HepG2 (cell line): ENCODE data around the gene KLHDC4. TPM values are rescaled to one million over a fixed set of nuclear protein-coding genes. Genes with fewer than 3 reads are reported as not detected.

Experiments used
- ATAC-seq: fragments of 200-7000 bp; cut with Tn5 transposase; 3 replicates; pipeline ENCODE4 v1.9.1; 2020; ENCODE audit warnings: mild to moderate bottlenecking, moderate library complexity
- BruUV-seq: library from RNA; stranded (reverse); fragments of 400-500 nt; replicated peaks from 2 replicates; lab custom pipeline; 2021; lab: Mats Ljungman, UMichigan
- CTCF ChIA-PET: fragments of 300-600 bp; formaldehyde crosslinking; extraction: SDS; loops from one replicate; lab custom pipeline; 2021; ENCODE audit warnings: low total read pairs, inconsistent platforms, low intra/inter-chr PET ratio; lab: Yijun Ruan, JAX
- POLR2A ChIA-PET: fragments of 350-600 bp; sonication (Branson Sonifier 250); formaldehyde crosslinking; loops from one replicate; lab custom pipeline; 2020; ENCODE audit warnings: antibody characterized with exemption, inconsistent platforms; lab: Yijun Ruan, JAX
- DNase-seq: peaks from one replicate; pipeline ENCODE4 v3.0.0-alpha.2; 2015; ENCODE audit warnings: low spot score
- FAIRE-seq: peaks from 3 replicates; lab custom pipeline; 2011; peaks lifted over from hg19 to GRCh38; lab: Jason Lieb, UNC
- H2AFZ ChIP-seq: one replicate; pipeline ENCODE4 v1.6.1; 2011; ENCODE audit warnings: low read length, inconsistent platforms
- H3K27ac ChIP-seq: fragments of 300-600 bp; 3 replicates; pipeline ENCODE4 v1.8.0; 2011; ENCODE audit warnings: mixed run types, mild to moderate bottlenecking, mixed read lengths, low read length, inconsistent platforms; ENCODE audit not compliant: insufficient read depth; ENCODE audit errors: extremely low read length
- H3K27me3 ChIP-seq, 2 experiments: fragments of 200-600 bp in 1 of 2; 2 replicates in 1 of 2; 3 replicates in 1 of 2; pipeline versions ENCODE4 v1.6.0 to v1.8.0; 2011; ENCODE audit warnings: low read length in 2 of 2, mild to moderate bottlenecking in 2 of 2, moderate library complexity in 2 of 2, inconsistent platforms in 1 of 2; ENCODE audit not compliant: insufficient read depth in 2 of 2, control insufficient read depth in 1 of 2
- H3K36me3 ChIP-seq, 2 experiments: fragments of 200-600 bp in 1 of 2; replicated peaks in 1 of 2; 2 replicates in 1 of 2; 3 replicates in 1 of 2; pipeline versions ENCODE4 v1.5.1 to v1.8.0; 2011; ENCODE audit warnings: low read length in 2 of 2, inconsistent platforms in 1 of 2; ENCODE audit not compliant: insufficient read depth in 2 of 2, control insufficient read depth in 1 of 2
- H3K4me1 ChIP-seq: 2 replicates; pipeline ENCODE4 v1.5.1; 2012; ENCODE audit warnings: low read length, inconsistent platforms; ENCODE audit not compliant: insufficient read depth
- H3K4me2 ChIP-seq: 2 replicates; pipeline ENCODE4 v1.6.0; 2011; ENCODE audit warnings: low read depth, low read length, inconsistent platforms
- H3K4me3 ChIP-seq, 3 experiments: fragments of 200-600 bp in 1 of 3; sonication (generic), shearing (Covaris generic) in 1 of 3; replicated peaks in 1 of 3; 2 replicates each; pipeline ENCODE4 v1.5.1; 2011 to 2016; ENCODE audit warnings: low read length in 3 of 3, inconsistent platforms in 2 of 3, low read depth in 2 of 3, mild to moderate bottlenecking in 2 of 3, control low read depth in 1 of 3, mixed read lengths in 1 of 3; ENCODE audit not compliant: insufficient read depth in 1 of 3
- H3K79me2 ChIP-seq: one replicate; pipeline ENCODE4 v1.6.1; 2011; ENCODE audit warnings: low read length, inconsistent platforms; ENCODE audit not compliant: insufficient read depth
- H3K9ac ChIP-seq: 2 replicates; pipeline ENCODE4 v1.6.0; 2011; ENCODE audit warnings: mild to moderate bottlenecking, low read depth, low read length, inconsistent platforms; ENCODE audit not compliant: insufficient read depth
- H3K9me3 ChIP-seq: 2 replicates; pipeline ENCODE4 v1.5.1; 2012; ENCODE audit warnings: mild to moderate bottlenecking, low read length
- H4K20me1 ChIP-seq: 2 replicates; pipeline ENCODE4 v1.6.0; 2011; ENCODE audit warnings: inconsistent platforms, mild to moderate bottlenecking, low read length, moderate library complexity; ENCODE audit not compliant: insufficient read depth
- GPN1 ChIP-seq: sonication (generic); formaldehyde crosslinking; IDR thresholded peaks from 2 replicates; pipeline ENCODE4 v1.5.1; 2020; ENCODE audit warnings: missing genetic modification reagents, borderline replicate concordance
- KMT2A ChIP-seq: sonication (generic); formaldehyde crosslinking; IDR thresholded peaks from 2 replicates; pipeline ENCODE4 v1.4.0; 2020; ENCODE audit warnings: missing genetic modification reagents
- PHB2 ChIP-seq: fragments of 450-650 bp; IDR thresholded peaks from 2 replicates; pipeline ENCODE4 v1.6.1; 2018; ENCODE audit not compliant: partially characterized antibody
- PREB ChIP-seq: sonication (generic); formaldehyde crosslinking; IDR thresholded peaks from 2 replicates; pipeline ENCODE4 v1.4.0; 2020; ENCODE audit warnings: missing genetic modification reagents
- RERE ChIP-seq: IDR thresholded peaks from 2 replicates; pipeline ENCODE4 v1.6.1; 2016; ENCODE audit warnings: low read depth, missing genetic modification reagents, missing compliant biosample characterization
- SP5 ChIP-seq: IDR thresholded peaks from 2 replicates; pipeline ENCODE4 v1.6.1; 2016; ENCODE audit warnings: low read depth, borderline replicate concordance
- TAF1 ChIP-seq: sonication (generic); formaldehyde crosslinking; IDR thresholded peaks from 2 replicates; pipeline ENCODE4 v1.4.0; 2020; ENCODE audit warnings: missing genetic modification reagents
- TMF1 ChIP-seq: sonication (generic); formaldehyde crosslinking; IDR thresholded peaks from 2 replicates; pipeline ENCODE4 v1.8.1; 2022; ENCODE audit warnings: low read depth, missing genetic modification reagents
- ZFAT ChIP-seq: sonication (generic); formaldehyde crosslinking; conservative IDR thresholded peaks from 2 replicates; pipeline ENCODE4 v1.8.1; 2023; ENCODE audit warnings: missing genetic modification reagents, inconsistent platforms
- ZNF232 ChIP-seq: sonication (generic); formaldehyde crosslinking; IDR thresholded peaks from 2 replicates; pipeline ENCODE4 v1.4.0; 2020; ENCODE audit warnings: missing genetic modification reagents, borderline replicate concordance
- ZNF331 ChIP-seq: sonication (generic); formaldehyde crosslinking; IDR thresholded peaks from 2 replicates; pipeline ENCODE4 v1.4.0; 2020; ENCODE audit warnings: missing genetic modification reagents
- ZNF484 ChIP-seq: sonication (generic); formaldehyde crosslinking; IDR thresholded peaks from 2 replicates; pipeline ENCODE4 v1.5.1; 2020; ENCODE audit warnings: mild to moderate bottlenecking, low read depth, missing genetic modification reagents, borderline replicate concordance
- ZUFSP ChIP-seq: sonication (generic); formaldehyde crosslinking; IDR thresholded peaks from 2 replicates; pipeline ENCODE4 v1.9.0; 2021; ENCODE audit warnings: missing genetic modification reagents, mild to moderate bottlenecking, borderline replicate concordance
- WGBS: methylation state at CpG from one replicate; pipeline ENCODE4 v1.1.6; 2017; ENCODE audit warnings: low lambda C conversion rate; 5-methylcytosine and 5-hydroxymethylcytosine counted together
- in situ Hi-C: cut with HindIII; loops from 2 replicates; pipeline ENCODE4 v1.10.0; 2017; ENCODE audit warnings: low pct_unique_long_range_greater_than_20kb; ENCODE audit not compliant: extremely low pct_ligation_motif_present
- intact Hi-C: fragments of 100-400 bp; cut with micrococcal nuclease; formaldehyde crosslinking; loops from one replicate; pipeline ENCODE4 v1.10.0; 2022; ENCODE audit not compliant: unreplicated experiment
- polyA plus RNA-seq, 8 experiments: library from polyadenylated mRNA; depleted of rRNA in 3 of 8; stranded (reverse) in 7 of 8; unstranded in 1 of 8; fragments of >200 nt; fragmentation: Illumina TruSeq in 4 of 8; extraction: Trizol in 4 of 8; gene quantifications; 2 replicates each; pipeline versions ENCODE4 v1.2.1 to v1.2.3, GENCODE V29; 2011 to 2016; ENCODE audit warnings: low read depth in 4 of 8, missing spikeins in 1 of 8, mixed read lengths in 1 of 8; ENCODE audit not compliant: insufficient read depth in 1 of 8
- total RNA-seq, 5 experiments: library from RNA; depleted of rRNA; stranded (reverse); fragments of >200 nt; fragmentation: Illumina TruSeq; extraction: Trizol; gene quantifications; 2 replicates each; pipeline ENCODE4 v1.2.3, GENCODE V29; 2016; ENCODE audit warnings: low read depth in 1 of 5
- TF ChIP-seq, protein P1 (sequence below): sonication (generic); formaldehyde crosslinking; conservative IDR thresholded peaks from 2 replicates; pipeline ENCODE4 v1.4.0; 2020; ENCODE audit warnings: missing genetic modification reagents
- TF ChIP-seq, protein P2 (sequence below): sonication (generic); formaldehyde crosslinking; IDR thresholded peaks from 2 replicates; pipeline ENCODE4 v1.8.1; 2023; ENCODE audit warnings: mild to moderate bottlenecking, moderate library complexity, missing genetic modification reagents

The KLHDC4 gene
- total and polyA plus RNA-seq, 2 of the 13 experiments (the other 11 are each of a cell fraction or from before 2014, with no cell fraction given), result 18.7 to 31.8 TPM

DNA sequence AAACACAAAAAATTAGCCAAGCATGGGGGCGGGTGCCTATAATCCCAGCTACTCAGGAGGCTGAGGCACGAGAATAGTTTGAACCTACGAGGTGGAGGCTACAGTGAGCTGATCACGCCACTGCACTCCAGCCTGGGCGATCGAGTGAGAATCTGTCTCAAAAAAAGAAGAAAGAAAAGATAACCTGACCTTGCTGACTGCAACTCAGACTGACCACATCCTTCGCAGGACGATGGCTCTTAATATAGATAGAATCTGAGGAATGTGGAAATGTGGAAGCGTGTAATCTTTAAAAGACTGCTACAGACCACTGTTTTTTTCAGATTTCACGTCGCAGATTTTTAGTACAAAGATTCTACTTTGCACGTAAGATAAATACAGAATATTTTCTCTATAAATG, 37.8 kb downstream of the KLHDC4 start:
- no peak overlapping the region for H3K4me3 ChIP-seq
- H3K27me3 ChIP-seq, result no peaks in the 10 kb centered on the region
- no TSS peak for BruUV-seq
- TF ChIP-seq RERE (CRISPR knock-in tag) (no peak), PHB2 (no peak), KMT2A (CRISPR knock-in tag) (no peak), TMF1 (CRISPR knock-in tag) (no peak), ZNF331 (no peak), ZNF484 (CRISPR knock-in tag) (no peak), ZNF232 (no peak), PREB (CRISPR knock-in tag) (no peak), ZFAT (CRISPR knock-in tag) (no peak), ZUFSP (CRISPR knock-in tag) (no peak), TAF1 (CRISPR knock-in tag) (no peak), GPN1 (CRISPR knock-in tag) (no peak), SP5 (CRISPR knock-in tag) (no peak)
- TF ChIP-seq, protein P1, sequence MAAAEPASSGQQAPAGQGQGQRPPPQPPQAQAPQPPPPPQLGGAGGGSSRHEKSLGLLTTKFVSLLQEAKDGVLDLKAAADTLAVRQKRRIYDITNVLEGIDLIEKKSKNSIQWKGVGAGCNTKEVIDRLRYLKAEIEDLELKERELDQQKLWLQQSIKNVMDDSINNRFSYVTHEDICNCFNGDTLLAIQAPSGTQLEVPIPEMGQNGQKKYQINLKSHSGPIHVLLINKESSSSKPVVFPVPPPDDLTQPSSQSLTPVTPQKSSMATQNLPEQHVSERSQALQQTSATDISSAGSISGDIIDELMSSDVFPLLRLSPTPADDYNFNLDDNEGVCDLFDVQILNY (CRISPR knock-in tag), result no peak
- TF ChIP-seq, protein P2, sequence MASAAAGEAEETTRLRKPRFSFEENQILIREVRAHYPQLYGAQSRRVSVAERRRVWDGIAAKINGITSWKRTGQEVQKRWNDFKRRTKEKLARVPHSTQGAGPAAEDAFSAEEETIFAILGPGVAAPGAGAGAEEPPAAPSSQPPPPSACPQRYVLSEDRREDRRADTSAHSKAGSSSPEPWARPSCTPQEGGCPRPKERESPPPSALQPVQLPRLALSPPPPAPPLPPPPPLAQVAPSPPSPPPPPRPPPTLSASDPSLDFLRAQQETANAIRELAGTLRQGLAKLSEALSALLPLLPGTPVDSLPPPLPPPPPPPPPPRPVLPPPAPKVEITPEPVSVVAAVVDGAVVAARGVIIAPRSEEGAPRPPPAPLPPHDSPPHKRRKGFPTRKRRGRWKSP (CRISPR knock-in tag), result no peak

More for the DNA sequence above, 37.8 kb downstream of the KLHDC4 start:
- no peak for FAIRE-seq
- Histone ChIP-seq H3K9me3 (no peaks in the 10 kb centered on the region), H3K9ac (no peak overlapping the region), H3K27ac (no peak overlapping the region), H3K36me3 (peaks cover 30 to 63% of the 10 kb centered on the region in 2 experiments), H3K4me2 (no peak overlapping the region), H4K20me1 (no peaks in the 10 kb centered on the region), H3K79me2 (peaks cover 4% of the 10 kb centered on the region), H3K4me1 (no peaks in the 10 kb centered on the region), H2AFZ (no peak overlapping the region)
- in situ Hi-C loops, result no loop called here
- intact Hi-C loops, result no loop called here
- no peak for ATAC-seq
- DNase-seq, result no peak
- 96% methylated on average over 11 of the region's 12 CpGs for WGBS
- CTCF ChIA-PET, result no interaction called here
- POLR2A ChIA-PET, result no interaction called here
